Suprapubic skin (tissue), 4 donors: Measurements from ENCODE around the gene MAP2K3. TPM values are rescaled to one million over a fixed set of nuclear protein-coding genes. Genes with fewer than 3 reads are reported as not detected.

Experiments used
- DNase-seq, 2 donors: peaks; one replicate each; pipeline ENCODE4 v3.0.0-alpha.2; 2019; ENCODE audit warnings: low spot score in 2 of 2
- H3K27ac ChIP-seq: fragments of 200-600 bp; sonication (generic); one replicate; pipeline ENCODE4 v1.5.1; 2019
- H3K27me3 ChIP-seq: fragments of 200-600 bp; sonication (generic); one replicate; pipeline ENCODE4 v1.5.1; 2019
- H3K36me3 ChIP-seq: fragments of 200-600 bp; sonication (generic); one replicate; pipeline ENCODE4 v1.5.1; 2019
- H3K4me1 ChIP-seq: fragments of 200-600 bp; sonication (generic); one replicate; pipeline ENCODE4 v1.5.1; 2019
- H3K4me3 ChIP-seq: fragments of 200-600 bp; sonication (generic); one replicate; pipeline ENCODE4 v1.5.1; 2019; ENCODE audit warnings: mild to moderate bottlenecking
- H3K9me3 ChIP-seq: fragments of 200-600 bp; sonication (generic); one replicate; pipeline ENCODE4 v1.5.1; 2019
- CTCF ChIP-seq, 2 donors: fragments of 200-600 bp in 1 of 2; fragments of 450-650 bp in 1 of 2; sonication (generic) in 1 of 2; IDR thresholded peaks; one replicate each; pipeline ENCODE4 v1.5.1; 2016 to 2019; ENCODE audit warnings: antibody characterized with exemption in 2 of 2, mild to moderate bottlenecking in 1 of 2, moderate library complexity in 1 of 2
- EP300 ChIP-seq: sonication (generic); formaldehyde crosslinking; IDR thresholded peaks from one replicate; pipeline ENCODE4 v1.6.1; 2017; ENCODE audit warnings: antibody characterized with exemption
- POLR2A ChIP-seq, 2 donors: fragments of 450-650 bp; IDR thresholded peaks; one replicate each; pipeline ENCODE4 v1.6.1; 2017; ENCODE audit warnings: antibody characterized with exemption in 2 of 2, mild to moderate bottlenecking in 2 of 2, moderate library complexity in 2 of 2
- POLR2AphosphoS5 ChIP-seq, 3 donors: sonication (generic); formaldehyde crosslinking; IDR thresholded peaks; one replicate each; pipeline ENCODE4 v1.6.1; 2017; ENCODE audit warnings: antibody characterized with exemption in 3 of 3
- WGBS: methylation state at CpG from one replicate; pipeline ENCODE4 v1.1.5; 2018; 5-methylcytosine and 5-hydroxymethylcytosine counted together
- total RNA-seq, 4 donors: library from RNA; depleted of rRNA; stranded (reverse); fragments of >200 nt; gene quantifications; one replicate each; pipeline ENCODE4 v1.1.0, GENCODE V29; 2016

The MAP2K3 gene
- total RNA-seq, 4 donors from 2014 or later = 54.5 to 97.4 (median 72.9) TPM

- no peak for TF ChIP-seq EP300
- no peak for TF ChIP-seq CTCF (IDR thresholded peaks at IDR 0.05)
- TF ChIP-seq POLR2AphosphoS5 (IDR thresholded peaks at IDR 0.05) = no peak
- no peak for TF ChIP-seq POLR2A (IDR thresholded peaks at IDR 0.05)
- H3K4me1 ChIP-seq = peaks cover 37% of the 10 kb centered on the region
- peak; percentile 90 to 94 for DNase-seq
Observed at GRCh38 chr17:21252796-21253645, 31.5 kb upstream of the MAP2K3 start, which contains the start of gene NATD1. Gene NATD1, minus strand, starts transcription at chr17:21253410. Its CDS starts 146 bp downstream, at chr17:21253264.

GRCh38 chr17:21253646-21254441 is 30.7 kb upstream of the MAP2K3 start:
- 23% methylated on average over 15 of the region's 15 CpGs for WGBS
- DNase-seq = no peak
- Histone ChIP-seq H3K9me3 (no peaks in the 10 kb centered on the region), H3K4me3 (peak overlapping the region; percentile 77), H3K36me3 (no peaks in the 10 kb centered on the region), H3K27ac (peak overlapping the region; percentile 79), H3K4me1 (peaks cover 37% of the 10 kb centered on the region), H3K27me3 (no peaks in the 10 kb centered on the region)
- no peak for TF ChIP-seq EP300
- TF ChIP-seq POLR2A (IDR thresholded peaks at IDR 0.05) = no peak
- no peak for TF ChIP-seq POLR2AphosphoS5 (IDR thresholded peaks at IDR 0.05)
- TF ChIP-seq CTCF (IDR thresholded peaks at IDR 0.05) = no peak

More at GRCh38 chr17:21252796-21253645, 31.5 kb upstream of the MAP2K3 start, which contains the start of gene NATD1:
- Histone ChIP-seq H3K4me3 (peak within 1 kb of the TSS; percentile 77), H3K27me3 (no peaks in the 10 kb centered on the region), H3K9me3 (no peaks in the 10 kb centered on the region), H3K36me3 (no peaks in the 10 kb centered on the region), H3K27ac (peak within 1 kb of the TSS; percentile 79)
- 1% methylated on average over 33 of the region's 117 CpGs for WGBS

GRCh38 chr17:21258593-21258992 is 25.9 kb upstream of the MAP2K3 start:
- Histone ChIP-seq H3K4me1 (peaks cover 8% of the 10 kb centered on the region), H3K9me3 (no peaks in the 10 kb centered on the region), H3K27me3 (no peaks in the 10 kb centered on the region), H3K4me3 (no peak overlapping the region), H3K36me3 (no peaks in the 10 kb centered on the region), H3K27ac (no peak overlapping the region)
- 91% methylated on average over 7 of the region's 7 CpGs for WGBS
- no peak for DNase-seq
- TF ChIP-seq POLR2AphosphoS5 (IDR thresholded peaks at IDR 0.05) (no peak), CTCF (IDR thresholded peaks at IDR 0.05) (no peak), POLR2A (IDR thresholded peaks at IDR 0.05) (no peak), EP300 (no peak)

GRCh38 chr17:21262259-21262993 is 22.1 kb upstream of the MAP2K3 start:
- Histone ChIP-seq H3K27me3 (no peaks in the 10 kb centered on the region), H3K27ac (no peak overlapping the region), H3K4me3 (no peak overlapping the region), H3K36me3 (no peaks in the 10 kb centered on the region), H3K9me3 (no peaks in the 10 kb centered on the region), H3K4me1 (peaks cover 2% of the 10 kb centered on the region)
- TF ChIP-seq EP300 = no peak
- TF ChIP-seq POLR2A (IDR thresholded peaks at IDR 0.05) = no peak
- TF ChIP-seq POLR2AphosphoS5 (IDR thresholded peaks at IDR 0.05) = no peak
- TF ChIP-seq CTCF (IDR thresholded peaks at IDR 0.05) = no peak
- 85% methylated on average over 11 of the region's 12 CpGs for WGBS
- DNase-seq = no peak
